ENCODE measurements around the gene TIMMDC1.

TIMMDC1 gene

GRCh38 chr3:119483101-119483500 lies 15.2 kb upstream of the TIMMDC1 start:
- no peak overlapping the region for H3K4me3 ChIP-seq (ENCODE audit: low read length in 2 of 2)
- no peaks in the 10 kb centered on the region for H3K9me3 ChIP-seq (ENCODE audit: control insufficient read depth in 2 of 2, low read length in 2 of 2)
- H3K9ac ChIP-seq (ENCODE audit: low read depth in 1 of 2, low read length in 2 of 2): no peak overlapping the region
- H3K27me3 ChIP-seq (ENCODE audit: control insufficient read depth in 2 of 2, insufficient read depth in 2 of 2, low read length in 2 of 2): no peaks in the 10 kb centered on the region
- no peak overlapping the region for H3K27ac ChIP-seq (ENCODE audit: low read depth in 2 of 2, low read length in 2 of 2)
- peaks cover 35 to 47% of the 10 kb centered on the region in 2 donors for H3K36me3 ChIP-seq (ENCODE audit: control insufficient read depth in 2 of 2, insufficient read depth in 2 of 2, low read length in 2 of 2)
- no peaks in the 10 kb centered on the region for H3K4me1 ChIP-seq (ENCODE audit: control insufficient read depth in 2 of 2, insufficient read depth in 2 of 2, low read length in 2 of 2)

GRCh38 chr3:119485563-119485962 lies 12.8 kb upstream of the TIMMDC1 start:
- Histone ChIP-seq H3K9ac (ENCODE audit: low read depth in 1 of 2, low read length in 2 of 2) (no peak overlapping the region), H3K27me3 (ENCODE audit: control insufficient read depth in 2 of 2, insufficient read depth in 2 of 2, low read length in 2 of 2) (no peaks in the 10 kb centered on the region), H3K9me3 (ENCODE audit: control insufficient read depth in 2 of 2, low read length in 2 of 2) (no peaks in the 10 kb centered on the region), H3K4me1 (ENCODE audit: control insufficient read depth in 2 of 2, insufficient read depth in 2 of 2, low read length in 2 of 2) (no peaks in the 10 kb centered on the region), H3K36me3 (ENCODE audit: control insufficient read depth in 2 of 2, insufficient read depth in 2 of 2, low read length in 2 of 2) (peaks cover 42 to 45% of the 10 kb centered on the region in 2 donors), H3K27ac (ENCODE audit: low read depth in 2 of 2, low read length in 2 of 2) (no peak overlapping the region), H3K4me3 (ENCODE audit: low read length in 2 of 2) (no peak overlapping the region)

GRCh38 chr3:119490153-119490552 lies 8.2 kb upstream of the TIMMDC1 start:
- Histone ChIP-seq H3K27ac (ENCODE audit: low read depth in 2 of 2, low read length in 2 of 2) (no peak overlapping the region), H3K36me3 (ENCODE audit: control insufficient read depth in 2 of 2, insufficient read depth in 2 of 2, low read length in 2 of 2) (peaks cover 24 to 32% of the 10 kb centered on the region in 2 donors), H3K9me3 (ENCODE audit: control insufficient read depth in 2 of 2, low read length in 2 of 2) (no peaks in the 10 kb centered on the region), H3K9ac (ENCODE audit: low read depth in 1 of 2, low read length in 2 of 2) (no peak overlapping the region), H3K4me1 (ENCODE audit: control insufficient read depth in 2 of 2, insufficient read depth in 2 of 2, low read length in 2 of 2) (no peaks in the 10 kb centered on the region), H3K4me3 (ENCODE audit: low read length in 2 of 2) (no peak overlapping the region), H3K27me3 (ENCODE audit: control insufficient read depth in 2 of 2, insufficient read depth in 2 of 2, low read length in 2 of 2) (no peaks in the 10 kb centered on the region)

GRCh38 chr3:119492128-119492527 lies 6.2 kb upstream of the TIMMDC1 start:
- no peaks in the 10 kb centered on the region for H3K9me3 ChIP-seq (ENCODE audit: control insufficient read depth in 2 of 2, low read length in 2 of 2)
- H3K4me1 ChIP-seq (ENCODE audit: control insufficient read depth in 2 of 2, insufficient read depth in 2 of 2, low read length in 2 of 2): peaks cover 0 to under 1% of the 10 kb centered on the region in 2 donors
- no peak overlapping the region for H3K27ac ChIP-seq (ENCODE audit: low read depth in 2 of 2, low read length in 2 of 2)
- no peak overlapping the region for H3K9ac ChIP-seq (ENCODE audit: low read depth in 1 of 2, low read length in 2 of 2)
- peaks cover 5 to 13% of the 10 kb centered on the region in 2 donors for H3K36me3 ChIP-seq (ENCODE audit: control insufficient read depth in 2 of 2, insufficient read depth in 2 of 2, low read length in 2 of 2)
- no peak overlapping the region for H3K4me3 ChIP-seq (ENCODE audit: low read length in 2 of 2)
- no peaks in the 10 kb centered on the region for H3K27me3 ChIP-seq (ENCODE audit: control insufficient read depth in 2 of 2, insufficient read depth in 2 of 2, low read length in 2 of 2)

GRCh38 chr3:119492810-119493209 lies 5.5 kb upstream of the TIMMDC1 start:
- Histone ChIP-seq H3K9ac (ENCODE audit: low read depth in 1 of 2, low read length in 2 of 2) (no peak overlapping the region), H3K27ac (ENCODE audit: low read depth in 2 of 2, low read length in 2 of 2) (no peak overlapping the region), H3K9me3 (ENCODE audit: control insufficient read depth in 2 of 2, low read length in 2 of 2) (no peaks in the 10 kb centered on the region), H3K27me3 (ENCODE audit: control insufficient read depth in 2 of 2, insufficient read depth in 2 of 2, low read length in 2 of 2) (no peaks in the 10 kb centered on the region), H3K4me1 (ENCODE audit: control insufficient read depth in 2 of 2, insufficient read depth in 2 of 2, low read length in 2 of 2) (peaks cover 0 to 7% of the 10 kb centered on the region in 2 donors), H3K36me3 (ENCODE audit: control insufficient read depth in 2 of 2, insufficient read depth in 2 of 2, low read length in 2 of 2) (peaks cover 4 to 13% of the 10 kb centered on the region in 2 donors), H3K4me3 (ENCODE audit: low read length in 2 of 2) (no peak overlapping the region)

- Histone ChIP-seq H3K9ac (ENCODE audit: low read depth in 1 of 2, low read length in 2 of 2) (no peak overlapping the region), H3K27ac (ENCODE audit: low read depth in 2 of 2, low read length in 2 of 2) (no peak overlapping the region), H3K9me3 (ENCODE audit: control insufficient read depth in 2 of 2, low read length in 2 of 2) (no peaks in the 10 kb centered on the region), H3K4me3 (ENCODE audit: low read length in 2 of 2) (no peak overlapping the region), H3K27me3 (ENCODE audit: control insufficient read depth in 2 of 2, insufficient read depth in 2 of 2, low read length in 2 of 2) (no peaks in the 10 kb centered on the region), H3K36me3 (ENCODE audit: control insufficient read depth in 2 of 2, insufficient read depth in 2 of 2, low read length in 2 of 2) (peaks cover 0 to 5% of the 10 kb centered on the region in 2 donors), H3K4me1 (ENCODE audit: control insufficient read depth in 2 of 2, insufficient read depth in 2 of 2, low read length in 2 of 2) (peaks cover 7% of the 10 kb centered on the region in 2 donors)
Observed at GRCh38 chr3:119494597-119494996, 3.8 kb upstream of the TIMMDC1 start.

GRCh38 chr3:119497820-119498185 lies 544 bp upstream of the TIMMDC1 start:
- H3K9ac ChIP-seq (ENCODE audit: low read depth in 1 of 2, low read length in 2 of 2): peak overlapping the region; percentile 96 to 99
- H3K27ac ChIP-seq (ENCODE audit: low read depth in 2 of 2, low read length in 2 of 2): peak overlapping the region; percentile 66 to 98
- no peaks in the 10 kb centered on the region for H3K27me3 ChIP-seq (ENCODE audit: control insufficient read depth in 2 of 2, insufficient read depth in 2 of 2, low read length in 2 of 2)
- no peaks in the 10 kb centered on the region for H3K9me3 ChIP-seq (ENCODE audit: control insufficient read depth in 2 of 2, low read length in 2 of 2)
- peak overlapping the region; percentile 96 to 100 for H3K4me3 ChIP-seq (ENCODE audit: low read length in 2 of 2)
- peaks cover 0 to 4% of the 10 kb centered on the region in 2 donors for H3K36me3 ChIP-seq (ENCODE audit: control insufficient read depth in 2 of 2, insufficient read depth in 2 of 2, low read length in 2 of 2)
- peaks cover 7 to 16% of the 10 kb centered on the region in 2 donors for H3K4me1 ChIP-seq (ENCODE audit: control insufficient read depth in 2 of 2, insufficient read depth in 2 of 2, low read length in 2 of 2)

GRCh38 chr3:119500265-119500664 lies 1.9 kb downstream of the TIMMDC1 start:
- Histone ChIP-seq H3K9ac (ENCODE audit: low read depth in 1 of 2, low read length in 2 of 2) (no peak overlapping the region), H3K4me1 (ENCODE audit: control insufficient read depth in 2 of 2, insufficient read depth in 2 of 2, low read length in 2 of 2) (peaks cover 7 to 17% of the 10 kb centered on the region in 2 donors), H3K36me3 (ENCODE audit: control insufficient read depth in 2 of 2, insufficient read depth in 2 of 2, low read length in 2 of 2) (peaks cover 9 to 12% of the 10 kb centered on the region in 2 donors), H3K27ac (ENCODE audit: low read depth in 2 of 2, low read length in 2 of 2) (no peak overlapping the region), H3K4me3 (ENCODE audit: low read length in 2 of 2) (no peak overlapping the region), H3K27me3 (ENCODE audit: control insufficient read depth in 2 of 2, insufficient read depth in 2 of 2, low read length in 2 of 2) (no peaks in the 10 kb centered on the region), H3K9me3 (ENCODE audit: control insufficient read depth in 2 of 2, low read length in 2 of 2) (no peaks in the 10 kb centered on the region)

GRCh38 chr3:119500901-119501300 lies 2.6 kb downstream of the TIMMDC1 start:
- H3K27ac ChIP-seq (ENCODE audit: low read depth in 2 of 2, low read length in 2 of 2): no peak overlapping the region
- H3K27me3 ChIP-seq (ENCODE audit: control insufficient read depth in 2 of 2, insufficient read depth in 2 of 2, low read length in 2 of 2): no peaks in the 10 kb centered on the region
- H3K9me3 ChIP-seq (ENCODE audit: control insufficient read depth in 2 of 2, low read length in 2 of 2): no peaks in the 10 kb centered on the region
- peaks cover 11 to 15% of the 10 kb centered on the region in 2 donors for H3K36me3 ChIP-seq (ENCODE audit: control insufficient read depth in 2 of 2, insufficient read depth in 2 of 2, low read length in 2 of 2)
- no peak overlapping the region for H3K4me3 ChIP-seq (ENCODE audit: low read length in 2 of 2)
- no peak overlapping the region for H3K9ac ChIP-seq (ENCODE audit: low read depth in 1 of 2, low read length in 2 of 2)
- peaks cover 7 to 17% of the 10 kb centered on the region in 2 donors for H3K4me1 ChIP-seq (ENCODE audit: control insufficient read depth in 2 of 2, insufficient read depth in 2 of 2, low read length in 2 of 2)

- H3K9ac ChIP-seq (ENCODE audit: low read depth in 1 of 2, low read length in 2 of 2): no peak overlapping the region
- H3K9me3 ChIP-seq (ENCODE audit: control insufficient read depth in 2 of 2, low read length in 2 of 2): no peaks in the 10 kb centered on the region
- H3K4me1 ChIP-seq (ENCODE audit: control insufficient read depth in 2 of 2, insufficient read depth in 2 of 2, low read length in 2 of 2): peaks cover 2% of the 10 kb centered on the region in 2 donors
- peaks cover 34 to 36% of the 10 kb centered on the region in 2 donors for H3K36me3 ChIP-seq (ENCODE audit: control insufficient read depth in 2 of 2, insufficient read depth in 2 of 2, low read length in 2 of 2)
- no peak overlapping the region for H3K4me3 ChIP-seq (ENCODE audit: low read length in 2 of 2)
- no peak overlapping the region for H3K27ac ChIP-seq (ENCODE audit: low read depth in 2 of 2, low read length in 2 of 2)
- no peaks in the 10 kb centered on the region for H3K27me3 ChIP-seq (ENCODE audit: control insufficient read depth in 2 of 2, insufficient read depth in 2 of 2, low read length in 2 of 2)
Observed at GRCh38 chr3:119506631-119507030, 8.3 kb downstream of the TIMMDC1 start.

- Histone ChIP-seq H3K36me3 (ENCODE audit: control insufficient read depth in 2 of 2, insufficient read depth in 2 of 2, low read length in 2 of 2) (peaks cover 34 to 36% of the 10 kb centered on the region in 2 donors), H3K27me3 (ENCODE audit: control insufficient read depth in 2 of 2, insufficient read depth in 2 of 2, low read length in 2 of 2) (no peaks in the 10 kb centered on the region)
Observed at GRCh38 chr3:119507404-119507803, 9.1 kb downstream of the TIMMDC1 start.

More at GRCh38 chr3:119507404-119507803, 9.1 kb downstream of the TIMMDC1 start:
- H3K9ac ChIP-seq (ENCODE audit: low read depth in 1 of 2, low read length in 2 of 2): no peak overlapping the region
- no peak overlapping the region for H3K4me3 ChIP-seq (ENCODE audit: low read length in 2 of 2)
- H3K4me1 ChIP-seq (ENCODE audit: control insufficient read depth in 2 of 2, insufficient read depth in 2 of 2, low read length in 2 of 2): peaks cover 2% of the 10 kb centered on the region in 2 donors
- no peak overlapping the region for H3K27ac ChIP-seq (ENCODE audit: low read depth in 2 of 2, low read length in 2 of 2)
- H3K9me3 ChIP-seq (ENCODE audit: control insufficient read depth in 2 of 2, low read length in 2 of 2): no peaks in the 10 kb centered on the region
